Kidney (tissue), 14 donors: ENCODE measurements around the gene DGKI. TPM values are rescaled to one million over a fixed set of nuclear protein-coding genes. Genes with fewer than 3 reads are reported as not detected.

ENCODE experiments used
- DNase-seq, 5 donors: peaks; one replicate each; pipeline ENCODE4 v3.0.0-alpha.2; 2013 to 2020
- FAIRE-seq: peaks from 2 replicates; lab custom pipeline; 2012; peaks lifted over from hg19 to GRCh38; lab: Jason Lieb, UNC
- H3K27ac ChIP-seq, 2 donors: one replicate each; pipeline ENCODE4 v1.7.0; 2013; ENCODE audit warnings: low read depth in 2 of 2, low read length in 2 of 2, inconsistent platforms in 1 of 2
- H3K27me3 ChIP-seq: one replicate; pipeline ENCODE4 v1.7.1; 2013; ENCODE audit warnings: low read length, inconsistent platforms; ENCODE audit not compliant: control insufficient read depth, insufficient read depth
- H3K36me3 ChIP-seq, 3 donors: one replicate each; pipeline versions ENCODE4 v1.7.0 to v1.7.1; 2013; ENCODE audit warnings: low read length in 3 of 3, control low read depth in 1 of 3, inconsistent platforms in 1 of 3; ENCODE audit not compliant: insufficient read depth in 3 of 3, control insufficient read depth in 2 of 3
- H3K4me1 ChIP-seq, 3 donors: one replicate each; pipeline versions ENCODE4 v1.7.0 to v1.7.1; 2013; ENCODE audit warnings: low read length in 3 of 3, inconsistent platforms in 1 of 3, low read depth in 1 of 3; ENCODE audit not compliant: control insufficient read depth in 2 of 3, insufficient read depth in 2 of 3
- H3K4me3 ChIP-seq, 3 donors: one replicate each; pipeline versions ENCODE4 v1.7.0 to v1.8.1; 2013; ENCODE audit warnings: low read length in 3 of 3, control low read depth in 1 of 3, inconsistent platforms in 1 of 3
- H3K9ac ChIP-seq, 3 donors: one replicate each; pipeline versions ENCODE4 v1.7.0 to v1.7.1; 2013; ENCODE audit warnings: low read length in 3 of 3, control low read depth in 1 of 3, inconsistent platforms in 1 of 3
- H3K9me3 ChIP-seq, 3 donors: one replicate each; pipeline versions ENCODE4 v1.7.0 to v1.7.1; 2013; ENCODE audit warnings: low read length in 3 of 3, control low read depth in 1 of 3, inconsistent platforms in 1 of 3; ENCODE audit not compliant: control insufficient read depth in 2 of 3, insufficient read depth in 1 of 3
- CTCF ChIP-seq: IDR thresholded peaks from 3 replicates; pipeline ENCODE4 v1.5.1; 2012; ENCODE audit warnings: mild to moderate bottlenecking, moderate library complexity, borderline replicate concordance; ENCODE audit not compliant: insufficient read depth; ENCODE audit errors: extremely low read depth
- intact Hi-C: fragments of 100-400 bp; cut with DNase I; formaldehyde crosslinking; loops from one replicate; pipeline ENCODE4 v1.11.1; 2022
- polyA plus RNA-seq: library from polyadenylated mRNA; stranded (reverse); fragments of 350-450 nt; fragmentation: Illumina TruSeq; extraction: RNeasy Lipid Tissue Mini Kit (QIAGEN cat#74804); gene quantifications from one replicate; pipeline ENCODE4 v1.2.3, GENCODE V29; 2014; ENCODE audit warnings: low read depth, low replicate concordance; ENCODE audit not compliant: insufficient read depth
- total RNA-seq: library from RNA; stranded (reverse); fragmentation: NEBNext Ultra II Directional; extraction: Animal tissue kit (Norgen Biotek cat#: 25700); gene quantifications from one replicate; pipeline ENCODE4 v1.2.1, GENCODE V29; 2021
- donor health status: control.
- donor health status: control.
- donor health status: control.
- donor health status: control.
- donor health status: control.
- donor health status: DM: yes; HTN: yes; CAD: no.
- donor health status: Normal renal cell carcinoma (clear cell type).

Gene DGKI
- total and polyA plus RNA-seq, 2 donors from 2014 or later, result 1.3 to 2.5 TPM

GRCh38 chr7:137755846-137756651 lies 90.7 kb downstream of the DGKI start:
- H3K27ac ChIP-seq, result no peak overlapping the region
- FAIRE-seq, result no peak
- intact Hi-C loops, result no loop called here
- no peak for TF ChIP-seq CTCF
- H3K36me3 ChIP-seq, result no peaks in the 10 kb centered on the region
- no peak overlapping the region for H3K9ac ChIP-seq
- no peaks in the 10 kb centered on the region for H3K9me3 ChIP-seq
- no peaks in the 10 kb centered on the region for H3K27me3 ChIP-seq
- peak in 2 of 5 donors; percentile 16 to 22 for DNase-seq
- H3K4me1 ChIP-seq, result peaks cover 0 to 24% (median 4%) of the 10 kb centered on the region in 3 donors
- H3K4me3 ChIP-seq, result no peak overlapping the region

DNA sequence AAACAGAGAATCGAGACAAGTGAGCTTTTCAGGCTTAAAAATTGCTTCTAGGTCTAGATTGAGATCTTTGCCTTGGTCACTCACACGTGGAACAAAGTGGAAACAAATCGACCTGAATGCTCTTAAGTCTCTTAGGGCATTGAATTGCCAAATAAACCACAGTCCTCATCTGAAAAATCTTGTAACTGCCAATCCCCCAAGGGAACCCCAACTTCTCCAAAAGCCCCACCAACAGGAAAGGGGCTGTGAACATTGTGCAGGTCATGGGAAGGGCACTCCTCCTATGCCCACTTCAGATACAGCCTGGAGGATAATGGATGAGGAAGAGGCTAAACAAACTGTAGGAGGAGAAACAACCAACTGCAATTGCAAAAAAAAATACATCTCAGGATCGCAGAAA lies 91.3 kb downstream of the DGKI start:
- DNase-seq (no peak), FAIRE-seq (no peak)
- intact Hi-C loops, result no loop called here
- peaks cover 0 to 24% (median 4%) of the 10 kb centered on the region in 3 donors for H3K4me1 ChIP-seq
- no peak overlapping the region for H3K27ac ChIP-seq
- H3K27me3 ChIP-seq, result no peaks in the 10 kb centered on the region
- H3K9ac ChIP-seq, result no peak overlapping the region
- no peaks in the 10 kb centered on the region for H3K36me3 ChIP-seq
- H3K4me3 ChIP-seq, result no peak overlapping the region
- no peak for TF ChIP-seq CTCF
- no peaks in the 10 kb centered on the region for H3K9me3 ChIP-seq

- intact Hi-C loops, result no loop called here
- Histone ChIP-seq H3K27ac (no peak overlapping the region), H3K4me1 (peaks cover 0 to 24% (median 4%) of the 10 kb centered on the region in 3 donors), H3K9ac (no peak overlapping the region), H3K4me3 (peak overlapping the region in 1 of 3 donors; percentile 35), H3K9me3 (no peaks in the 10 kb centered on the region), H3K36me3 (no peaks in the 10 kb centered on the region), H3K27me3 (no peaks in the 10 kb centered on the region)
- peak in 3 of 5 donors; percentile 17 to 35 (median 21) for DNase-seq
- TF ChIP-seq CTCF, result no peak
- FAIRE-seq, result no peak
Measured at GRCh38 chr7:137753948-137754851, 92.6 kb downstream of the DGKI start.
